Hippocampal formation (tissue), 2 donors: Measurements from ENCODE around the gene GARIN5B.

Experiments
- DNase-seq, 2 donors: peaks; one replicate each; lab custom pipeline; 2025; lab: John Stamatoyannopoulos, UW

The GARIN5B gene

GRCh38 chr19:55389386-55390317 lies 26.6 kb upstream of the GARIN5B start:
- DNase-seq: no peak

- DNase-seq: no peak
Observed at GRCh38 chr19:55387736-55388497, 24.9 kb upstream of the GARIN5B start.

GRCh38 chr19:55386493-55386971 lies 23.5 kb upstream of the GARIN5B start:
- DNase-seq: no peak

GRCh38 chr19:55385724-55386492 lies 22.8 kb upstream of the GARIN5B start, which contains the start of gene RPL28:
RPL28 (plus strand) TSS chr19:55385932; CDS start chr19:55386358, 426 bp downstream.
- DNase-seq: peak; percentile 97

- DNase-seq: peak; percentile 87 to 89
Observed at GRCh38 chr19:55384920-55385723, 22.1 kb upstream of the GARIN5B start.

- DNase-seq: peak in 1 of 2 donors; percentile 35
Observed at GRCh38 chr19:55384131-55384919, 21.3 kb upstream of the GARIN5B start, which contains the start of gene TMEM238. TMEM238 (minus strand) TSS chr19:55384292; CDS start chr19:55384259, 33 bp downstream.

- peak; percentile 24 to 33 for DNase-seq
Observed at GRCh38 chr19:55383279-55384130, 20.4 kb upstream of the GARIN5B start.

- no peak for DNase-seq
Observed at GRCh38 chr19:55382522-55383054, 19.5 kb upstream of the GARIN5B start.

GRCh38 chr19:55382013-55382412 lies 19.0 kb upstream of the GARIN5B start:
- DNase-seq: no peak

- no peak for DNase-seq
Observed at GRCh38 chr19:55379174-55379573, 16.1 kb upstream of the GARIN5B start.

- DNase-seq: no peak
Observed at GRCh38 chr19:55377356-55378131, 14.5 kb upstream of the GARIN5B start.

- DNase-seq: no peak
Observed at GRCh38 chr19:55376241-55376933, 13.3 kb upstream of the GARIN5B start, which contains the start of gene TMEM190. TMEM190 (plus strand) TSS chr19:55376826; CDS start chr19:55376854, 28 bp downstream.

- DNase-seq: no peak
Observed at GRCh38 chr19:55373993-55374757, 11.1 kb upstream of the GARIN5B start.

- DNase-seq: no peak
Observed at GRCh38 chr19:55373306-55373992, 10.4 kb upstream of the GARIN5B start.

- no peak for DNase-seq
Observed at GRCh38 chr19:55372316-55373081, 9.4 kb upstream of the GARIN5B start.
